Limb (tissue), 2 donors: Measurements from ENCODE around the gene CFP.
A peak's percentile ranks its signal among the peaks of the same experiment; 100 is the strongest.

Source experiments
- DNase-seq, 2 donors: peaks; one replicate each; pipeline ENCODE4 v3.0.0-alpha.2; 2016; ENCODE audit errors: extremely low spot score in 2 of 2

Gene CFP

DNA sequence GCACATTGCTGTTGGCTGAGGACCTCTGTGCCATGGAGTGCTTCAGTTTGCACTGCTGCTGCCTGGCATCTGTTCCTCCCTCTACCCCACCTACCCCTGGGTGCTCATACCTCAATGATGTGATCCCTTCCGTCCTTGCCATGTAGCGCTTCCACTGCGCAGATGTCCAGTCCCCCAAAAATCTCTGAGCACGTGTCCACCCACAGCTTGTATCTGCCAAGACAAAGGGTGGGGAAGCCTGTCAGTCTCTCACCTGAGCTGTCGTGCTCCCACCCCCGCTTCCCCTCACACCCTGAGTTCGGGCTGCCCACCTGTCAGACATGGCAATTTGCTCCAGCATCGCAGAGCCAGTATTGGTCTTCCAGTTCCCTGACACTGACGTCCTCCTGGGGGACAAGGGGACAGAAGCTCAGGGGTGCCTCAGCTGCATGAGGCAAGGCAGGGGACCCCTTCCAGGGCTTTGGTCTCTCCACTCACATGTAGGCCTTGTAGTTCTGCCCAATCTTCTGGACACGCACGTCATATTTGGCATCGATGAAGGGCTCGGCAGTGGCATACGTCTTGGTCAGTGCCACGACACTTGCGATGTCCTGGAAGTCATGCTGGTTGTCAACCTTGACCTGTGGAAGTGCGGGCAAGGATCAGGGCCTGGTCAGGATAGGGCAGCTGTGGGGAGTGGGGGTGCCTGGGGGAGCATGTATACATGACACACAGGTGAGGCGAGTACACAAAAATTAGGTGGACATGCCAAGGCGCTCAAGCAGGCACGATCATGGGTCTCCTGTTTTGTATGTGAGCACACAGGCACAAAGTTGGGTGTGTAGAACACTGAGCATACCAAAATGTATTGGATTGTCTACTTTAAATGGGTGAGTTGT is 53.5 kb downstream of the CFP start:
- DNase-seq, result no peak

DNA sequence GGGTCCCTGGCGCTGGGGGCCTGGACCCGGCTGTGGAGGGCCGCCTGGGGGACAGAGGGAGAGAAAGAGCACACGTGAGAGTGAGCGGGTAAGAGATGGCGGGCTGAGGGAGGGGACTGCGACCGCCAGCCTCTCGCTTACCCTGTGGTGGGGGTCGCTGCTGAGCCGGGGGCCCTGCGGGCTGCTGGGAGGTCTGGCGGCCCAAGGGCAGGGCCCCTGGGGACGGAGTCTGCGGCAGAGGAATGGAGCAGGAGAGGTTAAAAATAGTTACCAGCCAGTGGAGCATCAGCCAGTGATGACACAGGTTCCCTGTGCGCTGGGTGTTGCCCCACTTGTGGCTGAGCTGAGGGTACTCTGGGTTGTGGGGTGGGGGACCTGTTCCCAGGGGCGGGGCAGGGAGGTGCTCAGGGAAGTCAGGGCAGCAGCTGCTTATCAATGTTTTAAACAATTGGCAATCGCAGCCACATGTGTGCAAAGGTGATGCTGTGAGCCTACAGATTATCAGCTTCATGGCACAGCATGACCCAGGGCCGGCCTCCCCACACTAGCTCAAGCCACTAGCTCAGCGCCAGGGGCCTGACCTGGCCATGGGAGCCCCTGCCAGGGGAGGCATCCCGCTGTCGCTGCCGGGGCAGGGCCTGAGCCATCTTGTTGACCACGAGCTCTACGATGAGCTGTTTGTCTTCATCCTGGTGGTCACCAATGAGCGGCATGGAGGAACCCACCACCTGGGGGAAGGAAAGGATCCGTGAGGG is 55.0 kb downstream of the CFP start:
- no peak for DNase-seq

DNA sequence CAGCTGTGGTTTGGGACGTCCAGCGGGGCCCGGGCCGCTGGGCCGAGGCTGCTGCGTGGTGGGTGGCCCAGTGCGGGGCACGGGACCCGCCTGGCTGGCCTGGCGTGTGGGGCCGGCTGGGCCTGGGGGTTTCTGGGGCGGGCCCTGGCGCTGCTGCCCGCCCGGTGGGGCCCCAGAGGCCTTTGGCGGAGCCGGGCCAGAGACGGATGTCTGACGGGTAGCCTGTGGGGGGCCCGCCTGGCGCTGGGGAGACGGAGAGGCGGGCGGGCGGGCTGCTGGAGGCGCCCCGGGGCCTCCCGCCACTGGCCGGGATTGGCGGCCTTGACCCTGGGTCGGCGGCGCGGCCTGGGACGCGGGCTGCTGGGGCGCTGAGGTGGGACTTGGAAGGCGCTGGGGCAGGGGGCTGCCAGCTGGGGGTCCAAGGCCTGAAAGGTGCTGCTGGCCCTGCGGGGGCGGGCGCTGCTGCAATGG is 55.6 kb downstream of the CFP start:
- no peak for DNase-seq

DNA sequence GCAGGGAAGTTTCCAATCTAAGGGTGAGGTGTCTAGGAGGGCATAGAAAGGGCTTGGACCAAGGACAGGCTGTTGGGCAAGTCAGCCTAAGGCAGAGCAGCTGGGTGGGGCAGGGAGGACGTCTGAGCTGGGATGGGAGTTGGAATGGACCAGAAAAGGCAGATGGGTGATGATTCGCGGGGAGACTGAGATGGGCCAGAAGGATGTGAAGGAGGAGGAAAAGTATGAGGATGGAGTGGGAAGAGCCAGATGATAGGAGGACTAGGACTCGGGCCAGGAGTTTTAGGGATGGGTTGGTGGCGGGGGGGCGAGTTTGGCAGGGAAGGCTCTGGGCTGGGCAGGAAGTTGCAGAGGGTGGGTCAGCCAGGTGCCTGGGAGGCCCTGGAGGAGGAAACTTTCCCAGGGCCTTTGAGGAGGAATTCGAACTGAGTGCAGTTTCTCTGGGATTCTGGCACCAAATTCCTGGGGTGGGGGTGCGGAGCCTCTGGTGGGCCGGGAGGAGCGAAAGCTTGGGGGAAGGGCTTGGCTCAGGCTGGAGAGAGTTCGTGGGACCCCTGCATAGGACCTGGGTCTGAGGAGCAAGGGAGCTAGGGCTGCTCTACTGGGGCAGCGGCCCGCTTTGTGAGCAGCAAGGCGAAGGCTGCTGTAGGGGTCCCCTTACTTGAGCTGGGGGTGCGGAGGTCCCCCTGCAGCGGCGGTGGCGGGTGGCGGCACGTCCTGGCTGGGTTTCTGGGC is 56.2 kb downstream of the CFP start:
- DNase-seq, result peak; percentile 42 to 75
